Right atrium auricular region (tissue), 2 donors: ENCODE measurements around the gene ZNF148. TPM values are rescaled to one million over a fixed set of nuclear protein-coding genes. Genes with fewer than 3 reads are reported as not detected.

Experiments used
- DNase-seq: peaks from one replicate; pipeline ENCODE4 v3.0.0-alpha.2; 2019; ENCODE audit warnings: low spot score
- H3K27ac ChIP-seq, 2 donors: fragments of 200-600 bp; sonication (generic); 1 replicate in 1 of 2; 2 replicates in 1 of 2; pipeline ENCODE4 v1.5.1; 2016 to 2019
- H3K27me3 ChIP-seq, 2 donors: fragments of 200-600 bp; sonication (generic); one replicate each; pipeline versions ENCODE4 v1.5.1 to v1.6.0; 2017 to 2019
- H3K36me3 ChIP-seq: fragments of 200-600 bp; sonication (generic); one replicate; pipeline ENCODE4 v1.5.1; 2016
- H3K4me1 ChIP-seq, 2 donors: fragments of 200-600 bp; sonication (generic); one replicate each; pipeline versions ENCODE4 v1.5.1 to v1.6.0; 2017 to 2019
- H3K4me3 ChIP-seq, 2 donors: fragments of 200-600 bp; sonication (generic); 1 replicate in 1 of 2; 2 replicates in 1 of 2; pipeline ENCODE4 v1.5.1; 2017 to 2019; ENCODE audit warnings: mild to moderate bottlenecking in 1 of 2, moderate library complexity in 1 of 2
- H3K9me3 ChIP-seq, 2 donors: fragments of 200-600 bp; sonication (generic); one replicate each; pipeline ENCODE4 v1.5.1; 2019
- CTCF ChIP-seq, 2 donors: fragments of 200-600 bp; sonication (generic); IDR thresholded peaks; one replicate each; pipeline ENCODE4 v1.5.1; 2019; ENCODE audit warnings: antibody characterized with exemption in 2 of 2
- total RNA-seq, 2 donors: library from RNA; depleted of rRNA; stranded (reverse); fragments of >200 nt; gene quantifications; one replicate each; pipeline ENCODE4 v1.1.0, GENCODE V29; 2016

Gene ZNF148
- total RNA-seq, 2 donors from 2014 or later = 21.3 to 24.3 TPM

GRCh38 chr3:125294411-125294810 is 80.7 kb downstream of the ZNF148 start:
- no peak for DNase-seq
- Histone ChIP-seq H3K27me3 (no peaks in the 10 kb centered on the region), H3K4me1 (peaks cover 0 to 7% of the 10 kb centered on the region in 2 donors), H3K36me3 (no peaks in the 10 kb centered on the region), H3K9me3 (no peaks in the 10 kb centered on the region), H3K27ac (no peak overlapping the region), H3K4me3 (no peak overlapping the region)
- TF ChIP-seq CTCF (IDR thresholded peaks at IDR 0.05) = no peak

GRCh38 chr3:125292015-125292414 is 83.1 kb downstream of the ZNF148 start:
- Histone ChIP-seq H3K27ac (no peak overlapping the region), H3K36me3 (no peaks in the 10 kb centered on the region), H3K9me3 (no peaks in the 10 kb centered on the region), H3K4me3 (no peak overlapping the region), H3K4me1 (peaks cover 0 to 9% of the 10 kb centered on the region in 2 donors), H3K27me3 (no peaks in the 10 kb centered on the region)
- no peak for TF ChIP-seq CTCF (IDR thresholded peaks at IDR 0.05)
- no peak for DNase-seq

GRCh38 chr3:125289429-125289981 is 85.6 kb downstream of the ZNF148 start:
- no peak overlapping the region for H3K27ac ChIP-seq
- peaks cover 0 to 9% of the 10 kb centered on the region in 2 donors for H3K4me1 ChIP-seq
- no peak overlapping the region for H3K4me3 ChIP-seq
- DNase-seq = no peak
- no peaks in the 10 kb centered on the region for H3K27me3 ChIP-seq
- TF ChIP-seq CTCF (IDR thresholded peaks at IDR 0.05) = no peak
- H3K36me3 ChIP-seq = no peaks in the 10 kb centered on the region
- no peaks in the 10 kb centered on the region for H3K9me3 ChIP-seq

- Histone ChIP-seq H3K36me3 (no peaks in the 10 kb centered on the region), H3K4me1 (peaks cover 0 to 9% of the 10 kb centered on the region in 2 donors), H3K9me3 (no peaks in the 10 kb centered on the region), H3K4me3 (no peak overlapping the region), H3K27me3 (no peaks in the 10 kb centered on the region), H3K27ac (no peak overlapping the region)
- no peak for DNase-seq
- no peak for TF ChIP-seq CTCF (IDR thresholded peaks at IDR 0.05)
These were observed 87.9 kb downstream of the ZNF148 start for GRCh38 chr3:125287248-125287647.

- no peaks in the 10 kb centered on the region for H3K27me3 ChIP-seq
- no peaks in the 10 kb centered on the region for H3K9me3 ChIP-seq
- peaks cover 11% of the 10 kb centered on the region for H3K36me3 ChIP-seq
- no peak for TF ChIP-seq CTCF (IDR thresholded peaks at IDR 0.05)
- no peak overlapping the region for H3K27ac ChIP-seq
- H3K4me1 ChIP-seq = peaks cover 0 to 14% of the 10 kb centered on the region in 2 donors
- DNase-seq = no peak
- no peak overlapping the region for H3K4me3 ChIP-seq
These were observed 93.7 kb downstream of the ZNF148 start for GRCh38 chr3:125281381-125281780.
